SK-N-SH (cell line): ENCODE data around the gene EPHB2. TPM values are rescaled to one million over a fixed set of nuclear protein-coding genes. Genes with fewer than 3 reads are reported as not detected.

Experiments
- CTCF ChIA-PET: fragments of 300-600, 350-600 bp; formaldehyde crosslinking; extraction: SDS; loops from one replicate; lab custom pipeline; 2021; lab: Yijun Ruan, JAX
- POLR2A ChIA-PET: fragments of 350-600 bp; sonication (Branson Sonifier 250); formaldehyde crosslinking; extraction: SDS; loops from one replicate; lab custom pipeline; 2020; ENCODE audit warnings: antibody characterized with exemption, inconsistent platforms; lab: Yijun Ruan, JAX
- DNase-seq: peaks from one replicate; pipeline ENCODE4 v3.0.0; 2012
- H2AFZ ChIP-seq: fragments of 200-600 bp; sonication (generic); 2 replicates; pipeline ENCODE4 v1.8.1; 2016; ENCODE audit warnings: antibody characterized with exemption, mild to moderate bottlenecking, low read depth
- H3F3A ChIP-seq: fragments of 200-600 bp; sonication (generic); replicated peaks from 2 replicates; pipeline ENCODE3; 2016; ENCODE audit warnings: antibody characterized with exemption, mild to moderate bottlenecking; ENCODE audit not compliant: insufficient read depth
- H3K27ac ChIP-seq, 2 experiments: fragments of 200-500 bp in 1 of 2; fragments of 200-600 bp in 1 of 2; sonication (Bioruptor generic) in 1 of 2; sonication (generic), shearing (Covaris generic) in 1 of 2; 2 replicates each; pipeline versions ENCODE4 v1.5.1 to v1.6.1; 2014 to 2016; ENCODE audit warnings: low read depth in 2 of 2, inconsistent platforms in 1 of 2, low read length in 1 of 2, mild to moderate bottlenecking in 1 of 2, mixed read lengths in 1 of 2
- H3K27me3 ChIP-seq: fragments of 200-600 bp; sonication (generic), shearing (Covaris generic); 2 replicates; pipeline ENCODE4 v1.6.1; 2016; ENCODE audit warnings: mixed run types; ENCODE audit not compliant: insufficient read depth
- H3K36me3 ChIP-seq, 2 experiments: fragments of 200-500 bp in 1 of 2; fragments of 200-600 bp in 1 of 2; sonication (Bioruptor generic) in 1 of 2; sonication (generic) in 1 of 2; replicated peaks in 1 of 2; 2 replicates each; pipeline versions ENCODE3 to v1.5.1; 2014 to 2016; ENCODE audit warnings: low read length in 1 of 2, mild to moderate bottlenecking in 1 of 2; ENCODE audit not compliant: insufficient read depth in 2 of 2, control insufficient read depth in 1 of 2
- H3K4me1 ChIP-seq, 2 experiments: fragments of 200-500 bp in 1 of 2; fragments of 200-600 bp in 1 of 2; sonication (Bioruptor generic) in 1 of 2; sonication (generic), shearing (Covaris generic) in 1 of 2; 2 replicates each; pipeline versions ENCODE4 v1.5.1 to v1.6.1; 2014 to 2016; ENCODE audit warnings: low read depth in 1 of 2, low read length in 1 of 2, mixed run types in 1 of 2; ENCODE audit not compliant: insufficient read depth in 2 of 2, control insufficient read depth in 1 of 2
- H3K4me2 ChIP-seq: fragments of 200-600 bp; sonication (generic), shearing (Covaris generic); 2 replicates; pipeline ENCODE4 v1.6.1; 2017; ENCODE audit warnings: mixed run types
- H3K4me3 ChIP-seq, 2 experiments: fragments of 200-500 bp in 1 of 2; fragments of 200-600 bp in 1 of 2; sonication (Bioruptor generic) in 1 of 2; sonication (generic), shearing (Covaris generic) in 1 of 2; 2 replicates each; pipeline versions ENCODE4 v1.5.1 to v1.8.1; 2014 to 2016; ENCODE audit warnings: low read depth in 2 of 2, inconsistent platforms in 1 of 2, low read length in 1 of 2, mild to moderate bottlenecking in 1 of 2, mixed read lengths in 1 of 2, moderate library complexity in 1 of 2
- H3K79me2 ChIP-seq: fragments of 200-600 bp; sonication (generic); 2 replicates; pipeline ENCODE4 v1.8.1; 2017; ENCODE audit warnings: mild to moderate bottlenecking; ENCODE audit not compliant: insufficient read depth
- H3K9ac ChIP-seq: fragments of 200-600 bp; sonication (generic); 2 replicates; pipeline ENCODE4 v1.6.1; 2017; ENCODE audit warnings: mixed run types
- H3K9me2 ChIP-seq: fragments of 200-600 bp; sonication (generic); 2 replicates; pipeline ENCODE4 v1.6.1; 2017; ENCODE audit warnings: mixed run types
- H3K9me3 ChIP-seq: fragments of 200-600 bp; sonication (generic); 2 replicates; pipeline ENCODE4 v1.6.1; 2017; ENCODE audit warnings: mixed run types, mild to moderate bottlenecking, moderate library complexity
- H4K20me1 ChIP-seq: fragments of 200-600 bp; sonication (generic); 2 replicates; pipeline ENCODE4 v1.6.1; 2017; ENCODE audit warnings: mild to moderate bottlenecking, mixed run types; ENCODE audit not compliant: insufficient read depth
- EZH2phosphoT487 ChIP-seq: fragments of 200-600 bp; sonication (generic); IDR thresholded peaks from 2 replicates; pipeline ENCODE4 v1.6.1; 2017; ENCODE audit warnings: low read depth, mixed run types, mild to moderate bottlenecking, antibody characterized with exemption, moderate library complexity, borderline replicate concordance
- FOSL2 ChIP-seq: IDR thresholded peaks from 2 replicates; pipeline ENCODE4 v1.4.0; 2012; ENCODE audit warnings: low read depth, mild to moderate bottlenecking, moderate library complexity, borderline replicate concordance
- IRF3 ChIP-seq: fragments of 150-350 bp; IDR thresholded peaks from 2 replicates; pipeline ENCODE4 v1.6.1; 2016; ENCODE audit warnings: mild to moderate bottlenecking, low read depth, low read length
- MAX ChIP-seq: IDR thresholded peaks from 2 replicates; pipeline ENCODE4 v1.4.0; 2012; ENCODE audit warnings: low read depth
- NFIC ChIP-seq: IDR thresholded peaks from 2 replicates; pipeline ENCODE4 v1.4.0; 2012; ENCODE audit warnings: borderline replicate concordance
- POLR2AphosphoS5 ChIP-seq: IDR thresholded peaks from 2 replicates; pipeline ENCODE4 v1.6.1; 2012; ENCODE audit warnings: low read depth, low read length
- RCOR1 ChIP-seq: fragments of 150-350 bp; IDR thresholded peaks from 2 replicates; pipeline ENCODE4 v1.6.1; 2017; ENCODE audit warnings: antibody characterized with exemption, low read length
- SMC3 ChIP-seq: IDR thresholded peaks from 2 replicates; pipeline ENCODE4 v1.6.1; 2012; ENCODE audit warnings: low read depth, low read length, improper control_type of control experiment
- TAF1 ChIP-seq: IDR thresholded peaks from 2 replicates; pipeline ENCODE4 v1.6.1; 2012; ENCODE audit warnings: low read depth, mild to moderate bottlenecking, low read length, moderate library complexity, borderline replicate concordance
- TCF12 ChIP-seq: IDR thresholded peaks from 2 replicates; pipeline ENCODE4 v1.4.0; 2012
- USF1 ChIP-seq: IDR thresholded peaks from 2 replicates; pipeline ENCODE4 v1.4.0; 2012; ENCODE audit warnings: low read depth, borderline replicate concordance
- ZBTB33 ChIP-seq: IDR thresholded peaks from 2 replicates; pipeline ENCODE4 v1.4.0; 2012; ENCODE audit warnings: low read depth, borderline replicate concordance
- WGBS: methylation state at CpG from one replicate; pipeline ENCODE4 v1.1.6; 2017; ENCODE audit warnings: low lambda C conversion rate; 5-methylcytosine and 5-hydroxymethylcytosine counted together
- polyA plus RNA-seq, 3 experiments: library from polyadenylated mRNA; depleted of rRNA; stranded (reverse); fragments of >200 nt; gene quantifications; 2 replicates each; pipeline ENCODE4 v1.2.3, GENCODE V29; 2012

Gene EPHB2
- polyA plus RNA-seq, 1 of the 3 experiments (the other 2 are of a cell fraction): 25.2 TPM

GRCh38 chr1:22917989-22918388, 207.3 kb downstream of the EPHB2 start:
- POLR2A ChIA-PET: no interaction called here
- WGBS: 92% methylated on average over 5 of the region's 5 CpGs

More at GRCh38 chr1:22917989-22918388, 207.3 kb downstream of the EPHB2 start:
- no peak for DNase-seq
- Histone ChIP-seq H3K4me3 (no peak overlapping the region), H3K9me3 (no peaks in the 10 kb centered on the region), H3K27me3 (no peaks in the 10 kb centered on the region), H3F3A (no peaks in the 10 kb centered on the region), H3K79me2 (no peaks in the 10 kb centered on the region), H4K20me1 (no peaks in the 10 kb centered on the region), H3K4me1 (no peaks in the 10 kb centered on the region), H3K27ac (no peak overlapping the region), H3K9ac (no peak overlapping the region), H3K4me2 (no peak overlapping the region), H2AFZ (no peak overlapping the region), H3K36me3 (peaks cover 0 to 6% of the 10 kb centered on the region in 2 experiments), H3K9me2 (no peaks in the 10 kb centered on the region)
- TF ChIP-seq POLR2AphosphoS5: no peak
- TF ChIP-seq USF1: no peak
- TF ChIP-seq SMC3: no peak
- no peak for TF ChIP-seq NFIC
- no peak for TF ChIP-seq TAF1
- TF ChIP-seq RCOR1: no peak
- TF ChIP-seq FOSL2: no peak
- TF ChIP-seq TCF12: no peak
- TF ChIP-seq ZBTB33: no peak
- TF ChIP-seq IRF3: no peak
- no peak for TF ChIP-seq MAX
- no peak for TF ChIP-seq EZH2phosphoT487
- CTCF ChIA-PET: interaction anchor here (0.7 to 2.6 kb wide), 3 partner anchors 10 to 214 kb away, joined by 3 to 14 read pairs (median 5); no protein-coding TSS in a partner anchor
